ENCODE results near the gene TATDN3.
"Not testable (repeated sequence)": the region's sequence is repeated elsewhere in the genome, so short reads cannot be mapped to it uniquely, and the experiment has no call there.

The TATDN3 gene

DNA sequence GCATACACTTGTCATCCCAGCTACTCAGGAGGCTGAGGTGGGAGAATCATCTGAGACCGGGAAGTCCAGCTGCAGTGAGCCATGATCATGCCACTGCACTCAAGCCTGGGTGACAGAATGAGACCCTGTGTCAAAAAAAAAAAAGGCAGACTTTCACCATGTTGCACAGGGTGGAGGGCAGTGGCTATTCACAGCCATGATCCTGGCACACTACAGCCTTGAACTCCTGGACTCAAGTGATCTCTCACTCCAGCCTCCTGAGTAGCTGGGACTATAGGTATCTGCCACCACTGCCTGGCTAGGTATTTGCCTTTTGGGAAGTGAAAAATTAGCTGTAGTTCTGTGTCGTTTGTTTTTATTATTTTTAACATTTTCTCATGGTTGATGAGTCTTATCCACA is 36.7 kb downstream of the TATDN3 start:
- Mint-ChIP-seq H3K4me1 (ENCODE audit: low read depth) (no peaks in the 10 kb centered on the region), H3K4me3 (no peak overlapping the region), H3K27ac (no peak overlapping the region), H3K9me3 (peaks cover 21% of the 10 kb centered on the region), H3K27me3 (peaks cover 6% of the 10 kb centered on the region), H3K36me3 (ENCODE audit: low read depth) (peaks cover 10% of the 10 kb centered on the region)
- no peak for DNase-seq

DNA sequence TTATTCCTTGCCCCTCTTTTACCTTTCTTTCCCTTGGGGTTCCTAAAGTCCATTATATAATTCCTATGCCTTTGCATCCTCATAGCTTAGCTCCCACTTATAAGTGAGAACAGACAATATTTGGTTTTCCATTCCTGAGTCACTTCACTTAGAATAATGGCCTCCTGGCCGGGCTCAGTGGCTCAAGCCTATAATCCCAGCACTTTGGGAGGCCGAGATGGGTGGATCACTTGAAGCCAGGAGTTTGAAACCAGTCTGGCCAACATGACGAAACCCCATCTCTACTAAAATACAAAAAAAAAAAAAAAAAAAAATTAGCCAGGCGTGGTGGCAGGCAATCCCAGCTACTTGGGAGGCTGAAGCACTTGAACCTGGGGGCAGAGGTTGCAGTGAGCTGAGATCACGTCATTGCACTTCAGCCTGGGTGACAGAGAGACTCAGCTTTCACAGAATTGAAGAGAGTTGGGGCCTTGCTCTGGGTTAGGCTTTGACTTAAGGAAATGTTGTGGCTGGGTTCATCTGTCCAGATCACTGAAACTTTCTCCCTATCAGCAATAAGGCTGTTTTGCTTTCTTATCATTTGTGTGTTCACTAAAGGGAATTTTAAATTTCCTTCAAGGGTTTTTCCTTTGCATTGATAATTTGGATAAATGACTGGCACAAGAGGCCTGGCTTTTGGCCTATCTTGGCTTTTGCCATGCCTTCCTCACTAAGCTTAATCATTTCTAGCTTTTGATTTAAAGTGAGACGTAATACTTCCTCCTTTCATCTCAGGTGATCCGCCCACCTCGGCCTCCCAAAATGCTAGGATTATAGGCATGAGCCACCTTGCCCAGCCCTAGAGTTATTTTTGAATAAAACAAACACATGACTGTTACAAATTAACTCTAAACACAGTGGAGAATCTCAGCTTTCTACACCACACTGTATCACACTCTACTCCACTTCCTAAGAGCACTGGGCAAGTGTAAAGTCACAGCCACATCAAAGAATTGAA is 41.8 kb downstream of the TATDN3 start:
- not testable (repeated sequence) for H3K27ac Mint-ChIP-seq; H3K4me1 Mint-ChIP-seq (ENCODE audit: low read depth); H3K9me3 Mint-ChIP-seq; H3K27me3 Mint-ChIP-seq; H3K4me3 Mint-ChIP-seq; DNase-seq; H3K36me3 Mint-ChIP-seq (ENCODE audit: low read depth)

DNA sequence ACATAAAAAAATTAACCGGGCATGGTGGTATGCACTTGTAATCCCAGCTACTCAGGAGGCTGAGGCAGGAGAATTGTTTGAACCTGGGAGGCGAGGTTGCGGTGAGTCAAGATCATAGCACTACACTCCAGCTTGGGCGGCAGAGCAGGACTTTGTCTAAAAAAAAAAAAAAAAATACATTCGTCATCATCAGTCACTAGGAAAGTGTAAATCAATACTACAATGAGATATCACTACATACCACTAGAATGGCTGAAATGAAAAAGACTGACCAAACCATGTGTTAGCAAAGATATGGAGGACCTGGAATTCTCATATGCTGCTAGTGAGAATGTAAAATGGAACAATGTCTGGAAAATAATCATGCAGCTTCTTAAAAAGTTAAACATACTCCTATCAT is 46.5 kb downstream of the TATDN3 start:
- Mint-ChIP-seq H3K27me3 (no peaks in the 10 kb centered on the region), H3K4me1 (ENCODE audit: low read depth) (peaks cover 6% of the 10 kb centered on the region), H3K36me3 (ENCODE audit: low read depth) (no peaks in the 10 kb centered on the region), H3K4me3 (no peak overlapping the region), H3K9me3 (no peaks in the 10 kb centered on the region), H3K27ac (no peak overlapping the region)
- no peak for DNase-seq

DNA sequence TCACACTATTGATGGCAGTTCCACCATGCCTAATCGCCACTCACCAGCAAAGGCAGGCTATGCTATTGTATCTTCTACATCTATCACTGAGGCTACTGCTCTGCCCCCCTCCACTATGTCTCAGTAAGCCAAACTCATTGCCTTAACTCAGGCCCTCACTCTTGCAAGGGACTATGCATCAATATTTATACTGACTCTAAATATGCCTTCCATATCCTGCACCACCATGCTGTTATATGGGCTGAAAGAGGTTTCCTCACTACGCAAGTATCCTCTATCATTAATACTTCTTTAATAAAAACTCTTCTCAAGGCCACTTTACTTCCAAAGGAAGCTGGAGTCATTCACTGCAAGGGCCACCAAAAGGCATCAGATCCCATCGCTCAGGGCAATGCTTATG is 52.8 kb downstream of the TATDN3 start:
- not testable (repeated sequence) for H3K27me3 Mint-ChIP-seq; DNase-seq; H3K4me3 Mint-ChIP-seq; H3K27ac Mint-ChIP-seq; H3K4me1 Mint-ChIP-seq (ENCODE audit: low read depth); H3K9me3 Mint-ChIP-seq; H3K36me3 Mint-ChIP-seq (ENCODE audit: low read depth)

DNA sequence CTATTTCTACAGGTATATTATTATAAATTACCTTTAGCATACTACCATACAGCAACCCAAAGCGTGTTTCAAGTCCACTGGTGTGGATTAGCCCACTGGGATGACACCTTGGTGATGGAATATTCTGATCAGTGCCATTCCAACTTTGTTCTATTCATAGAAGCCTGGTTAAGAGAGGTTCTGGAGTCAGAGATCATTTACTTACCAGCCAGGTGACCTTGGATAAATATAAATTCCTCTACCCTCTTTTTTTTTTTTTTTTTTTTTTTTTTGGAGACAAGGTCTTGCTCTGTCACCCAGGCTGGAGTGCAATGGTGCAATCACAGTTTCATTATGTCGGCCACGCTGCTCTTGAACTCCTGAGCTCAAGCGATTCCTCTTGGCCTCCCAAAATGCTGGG is 55.9 kb downstream of the TATDN3 start, which contains the start of gene SPATA45:
Gene SPATA45 (minus strand): TSS at position 101 of the 400 bp plus-strand sequence. CDS start 11,500 bp downstream, outside the sequence.
- Mint-ChIP-seq H3K27ac (no peak within 1 kb of the TSS), H3K9me3 (peaks cover 3% of the 10 kb centered on the region), H3K27me3 (no peaks in the 10 kb centered on the region), H3K4me1 (ENCODE audit: low read depth) (no peaks in the 10 kb centered on the region), H3K36me3 (ENCODE audit: low read depth) (peaks cover 7% of the 10 kb centered on the region), H3K4me3 (no peak within 1 kb of the TSS)
- no peak for DNase-seq

DNA sequence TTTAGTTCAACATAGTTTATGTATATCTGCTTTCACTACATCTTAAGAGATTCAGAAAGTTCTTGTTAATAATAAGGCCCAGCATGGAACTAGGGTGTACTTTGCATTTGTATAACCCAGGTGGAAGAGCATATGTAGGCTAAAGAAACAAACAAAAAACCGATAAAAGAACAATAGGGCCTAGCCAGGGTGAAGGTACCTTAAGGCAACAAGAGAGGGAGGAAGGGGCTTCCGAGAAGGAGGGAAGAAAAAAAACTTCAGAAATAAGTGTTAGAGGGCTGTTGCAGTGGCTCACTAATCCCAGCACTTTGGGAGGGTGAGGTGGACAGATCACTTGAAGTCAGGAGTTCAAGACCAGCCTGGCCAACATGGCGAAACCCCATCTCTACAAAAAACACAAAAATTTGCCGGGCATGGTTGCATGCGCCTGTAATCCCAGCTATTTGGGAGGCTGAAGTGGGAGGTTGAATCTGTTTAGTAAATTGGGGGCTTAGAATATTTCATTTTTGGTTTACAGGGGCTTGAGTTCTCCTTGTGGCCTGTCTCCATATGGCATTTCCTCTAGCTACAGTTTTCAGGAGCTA is 60.5 kb downstream of the TATDN3 start:
- Mint-ChIP-seq H3K9me3 (peaks cover 3% of the 10 kb centered on the region), H3K27ac (no peak overlapping the region), H3K4me3 (no peak overlapping the region), H3K4me1 (ENCODE audit: low read depth) (peaks cover 10% of the 10 kb centered on the region), H3K36me3 (ENCODE audit: low read depth) (peaks cover 17% of the 10 kb centered on the region), H3K27me3 (no peaks in the 10 kb centered on the region)
- DNase-seq = no peak

DNA sequence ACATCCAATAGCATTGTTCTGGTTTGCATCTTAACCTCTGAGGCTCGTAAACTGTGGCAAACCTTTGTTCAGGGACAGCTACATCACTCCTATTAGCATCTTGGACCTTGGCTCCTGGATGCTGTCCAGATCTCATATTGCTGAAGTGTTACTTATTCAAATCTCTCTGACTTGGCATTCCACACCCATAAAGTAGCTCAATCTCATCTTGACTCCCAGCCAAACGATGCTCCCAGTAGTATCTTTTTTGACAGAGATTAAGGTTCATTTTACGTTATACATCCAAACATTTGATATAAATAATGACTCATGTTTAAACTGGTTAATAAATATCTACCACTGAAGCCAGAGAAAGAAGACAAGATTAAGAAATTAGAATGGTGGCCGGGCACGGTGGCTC is 62.0 kb downstream of the TATDN3 start:
- H3K36me3 Mint-ChIP-seq (ENCODE audit: low read depth) = peaks cover 25% of the 10 kb centered on the region
- peaks cover 3% of the 10 kb centered on the region for H3K9me3 Mint-ChIP-seq
- H3K4me3 Mint-ChIP-seq = no peak overlapping the region
- H3K27ac Mint-ChIP-seq = no peak overlapping the region
- no peak for DNase-seq
- no peaks in the 10 kb centered on the region for H3K27me3 Mint-ChIP-seq
- H3K4me1 Mint-ChIP-seq (ENCODE audit: low read depth) = peaks cover 12% of the 10 kb centered on the region

DNA sequence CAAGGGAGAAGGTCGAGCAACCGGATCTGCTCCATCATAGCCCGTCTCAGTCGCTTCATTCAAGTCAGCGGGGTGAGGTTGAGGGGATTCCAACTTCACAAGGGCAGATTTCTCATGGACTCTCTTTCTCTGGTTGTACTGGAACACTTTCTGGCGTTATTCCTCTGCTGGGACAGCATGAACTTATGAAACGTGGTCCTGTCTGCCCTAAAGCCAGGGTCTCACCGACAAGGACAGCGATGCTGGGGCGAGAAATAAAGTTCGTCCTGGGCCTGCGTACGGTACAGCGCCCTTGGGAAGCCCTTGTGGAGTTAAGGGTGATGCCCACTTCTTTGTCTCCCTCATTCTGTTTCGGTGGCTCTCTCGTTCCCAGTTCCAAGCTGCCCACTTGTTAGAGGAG is 65.1 kb downstream of the TATDN3 start:
- H3K27me3 Mint-ChIP-seq = no peaks in the 10 kb centered on the region
- peaks cover 32% of the 10 kb centered on the region for H3K36me3 Mint-ChIP-seq (ENCODE audit: low read depth)
- DNase-seq = no peak
- H3K27ac Mint-ChIP-seq = peak overlapping the region; percentile 26
- H3K4me1 Mint-ChIP-seq (ENCODE audit: low read depth) = peaks cover 17% of the 10 kb centered on the region
- H3K4me3 Mint-ChIP-seq = no peak overlapping the region
- peaks cover 3% of the 10 kb centered on the region for H3K9me3 Mint-ChIP-seq

DNA sequence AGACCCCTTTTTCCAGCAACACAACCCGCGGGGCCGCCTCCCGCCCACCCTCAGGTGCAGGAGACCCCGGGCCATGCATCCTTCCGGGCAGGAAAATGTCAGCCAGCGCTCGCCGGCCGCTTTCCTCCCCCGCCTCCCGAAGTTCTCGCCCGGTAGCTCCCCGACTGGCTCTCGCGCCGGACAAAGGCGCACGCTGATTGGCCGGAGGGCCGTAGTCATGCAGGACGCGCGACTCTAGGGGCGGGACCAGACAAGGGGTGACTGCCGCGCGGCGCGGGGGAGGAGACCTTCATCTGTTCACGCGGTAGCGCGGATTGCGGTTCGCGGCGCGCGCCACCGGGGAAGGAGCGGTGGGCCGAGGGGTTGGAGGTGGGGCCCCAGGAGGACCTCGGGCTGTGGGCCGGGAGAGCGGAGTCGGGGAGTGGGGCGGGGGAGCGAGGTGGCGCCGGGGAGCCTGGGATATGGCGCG is 66.3 kb downstream of the TATDN3 start, which contains the start of gene FLVCR1:
Gene FLVCR1 (plus strand): TSS at position 284 of the 469 bp plus-strand sequence. CDS start 178 bp downstream, at position 462.
- no peaks in the 10 kb centered on the region for H3K27me3 Mint-ChIP-seq
- H3K9me3 Mint-ChIP-seq = no peaks in the 10 kb centered on the region
- peak within 1 kb of the TSS; percentile 97 for H3K27ac Mint-ChIP-seq
- no peak within 1 kb of the TSS for H3K4me3 Mint-ChIP-seq
- DNase-seq = peak; percentile 95
- peaks cover 24% of the 10 kb centered on the region for H3K36me3 Mint-ChIP-seq (ENCODE audit: low read depth)
- peaks cover 17% of the 10 kb centered on the region for H3K4me1 Mint-ChIP-seq (ENCODE audit: low read depth)

DNA sequence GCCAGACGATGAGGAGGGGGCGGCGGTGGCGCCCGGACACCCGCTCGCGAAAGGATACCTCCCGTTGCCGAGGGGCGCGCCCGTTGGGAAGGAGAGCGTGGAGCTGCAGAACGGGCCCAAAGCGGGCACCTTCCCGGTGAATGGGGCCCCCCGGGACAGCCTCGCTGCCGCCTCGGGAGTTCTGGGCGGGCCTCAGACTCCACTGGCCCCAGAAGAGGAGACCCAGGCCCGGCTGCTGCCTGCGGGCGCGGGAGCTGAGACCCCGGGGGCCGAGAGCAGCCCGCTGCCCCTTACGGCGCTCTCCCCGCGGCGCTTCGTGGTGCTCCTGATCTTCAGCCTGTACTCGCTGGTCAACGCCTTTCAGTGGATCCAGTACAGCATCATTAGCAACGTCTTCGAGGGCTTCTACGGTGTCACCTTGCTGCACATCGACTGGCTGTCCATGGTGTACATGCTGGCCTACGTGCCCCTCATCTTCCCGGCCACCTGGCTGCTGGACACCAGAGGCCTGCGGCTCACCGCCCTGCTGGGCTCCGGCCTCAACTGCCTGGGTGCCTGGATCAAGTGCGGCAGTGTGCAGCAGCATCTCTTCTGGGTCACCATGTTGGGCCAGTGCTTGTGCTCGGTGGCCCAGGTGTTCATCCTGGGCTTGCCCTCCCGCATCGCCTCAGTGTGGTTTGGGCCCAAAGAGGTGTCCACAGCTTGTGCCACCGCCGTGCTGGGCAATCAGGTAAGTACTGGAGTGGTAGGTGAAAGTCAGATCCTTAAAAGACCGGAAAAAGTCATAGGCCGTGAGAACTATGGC is 67.0 kb downstream of the TATDN3 start:
- DNase-seq = no peak
- Mint-ChIP-seq H3K4me3 (no peak overlapping the region), H3K9me3 (no peaks in the 10 kb centered on the region), H3K27ac (peak overlapping the region; percentile 97), H3K27me3 (no peaks in the 10 kb centered on the region), H3K4me1 (ENCODE audit: low read depth) (peaks cover 18% of the 10 kb centered on the region), H3K36me3 (ENCODE audit: low read depth) (peaks cover 23% of the 10 kb centered on the region)

DNA sequence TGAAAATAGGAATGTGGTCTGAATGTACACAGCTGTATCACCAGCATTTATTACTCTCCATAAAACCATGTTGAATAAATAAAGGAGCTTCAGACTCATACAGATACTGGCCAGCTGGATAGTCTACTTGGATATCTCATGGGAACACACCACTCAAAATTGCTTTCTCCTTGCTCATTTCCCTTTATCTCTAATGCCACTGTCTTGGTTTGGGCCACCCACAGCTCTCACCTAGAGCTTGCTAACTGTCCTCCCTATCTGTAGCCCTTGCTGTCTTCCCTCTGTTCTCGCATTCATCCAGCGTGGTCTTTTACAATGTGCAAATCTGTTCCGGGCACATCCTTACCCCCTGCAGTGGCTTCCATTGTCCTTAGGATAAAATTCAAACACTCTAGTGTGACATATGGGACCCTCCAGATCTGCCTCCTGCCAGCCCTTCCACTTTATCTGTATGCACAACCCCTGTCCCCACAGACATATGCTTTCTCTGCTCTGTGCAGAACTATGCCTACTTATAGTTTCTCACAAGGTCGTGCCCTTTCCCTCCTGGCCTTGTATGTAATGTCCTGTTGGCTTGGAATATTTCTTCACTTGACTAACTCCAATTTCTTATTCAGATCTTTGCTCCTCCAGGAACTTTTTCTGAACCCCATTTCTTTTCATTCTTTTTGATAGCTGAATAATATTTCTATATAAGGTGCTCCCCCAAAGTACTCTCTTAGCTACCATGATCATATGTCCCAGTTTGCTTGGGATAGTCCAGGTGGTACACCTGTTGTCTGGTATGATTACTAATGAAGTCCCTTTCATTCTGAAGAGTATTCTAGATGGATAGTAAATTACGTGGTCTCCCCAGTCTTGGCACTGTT is 69.3 kb downstream of the TATDN3 start:
- no peak for DNase-seq
- Mint-ChIP-seq H3K9me3 (no peaks in the 10 kb centered on the region), H3K4me1 (ENCODE audit: low read depth) (peaks cover 24% of the 10 kb centered on the region), H3K36me3 (ENCODE audit: low read depth) (peaks cover 33% of the 10 kb centered on the region), H3K27ac (no peak overlapping the region), H3K4me3 (no peak overlapping the region), H3K27me3 (no peaks in the 10 kb centered on the region)

DNA sequence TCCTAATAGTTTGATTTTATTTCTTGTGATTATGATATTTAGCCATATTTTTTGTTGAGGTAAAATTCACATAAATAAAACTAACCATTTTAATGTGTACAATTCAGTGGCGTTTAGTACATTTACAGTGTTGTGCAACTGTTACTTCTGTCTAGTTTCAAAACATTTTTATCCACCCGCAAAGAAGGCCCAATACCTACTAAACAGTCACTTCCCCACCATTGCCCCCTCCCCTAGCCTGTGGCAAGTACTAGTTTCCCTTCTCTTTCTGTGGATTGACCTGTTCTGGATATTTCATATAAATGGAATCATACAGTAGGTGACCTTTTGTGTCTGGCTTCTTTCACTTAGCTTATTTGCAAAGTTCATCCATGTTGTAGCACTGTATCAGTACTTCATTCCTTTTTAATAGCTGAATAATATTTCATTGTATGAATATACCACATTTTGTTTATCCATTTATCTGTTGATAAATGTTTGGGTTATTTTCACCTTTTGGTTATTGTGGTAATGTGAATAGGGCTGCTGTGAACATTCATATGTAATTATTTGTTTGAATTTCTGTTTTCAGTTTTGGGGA is 70.5 kb downstream of the TATDN3 start:
- Mint-ChIP-seq H3K36me3 (ENCODE audit: low read depth) (peaks cover 44% of the 10 kb centered on the region), H3K27ac (no peak overlapping the region), H3K9me3 (no peaks in the 10 kb centered on the region), H3K27me3 (no peaks in the 10 kb centered on the region), H3K4me3 (no peak overlapping the region), H3K4me1 (ENCODE audit: low read depth) (peaks cover 15% of the 10 kb centered on the region)
- no peak for DNase-seq

DNA sequence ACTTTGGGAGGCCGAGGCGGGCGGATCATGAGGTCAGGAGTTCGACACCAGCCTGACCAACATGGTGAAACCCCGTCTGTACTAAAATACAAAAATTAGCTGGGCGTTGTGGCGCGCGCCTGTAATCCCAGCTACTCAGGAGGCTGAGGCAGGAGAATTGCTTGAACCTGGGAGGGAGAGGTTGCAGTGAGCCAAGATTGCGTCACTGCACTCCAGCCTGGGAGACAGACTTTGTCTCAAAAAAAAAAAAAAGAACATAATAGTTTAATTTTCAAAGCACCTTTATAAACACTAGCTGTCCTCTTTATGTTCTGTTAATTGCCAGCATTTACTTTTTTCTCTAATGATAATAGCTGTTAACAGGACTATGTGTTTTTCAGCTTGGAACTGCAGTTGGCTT is 71.7 kb downstream of the TATDN3 start:
- Mint-ChIP-seq H3K4me1 (ENCODE audit: low read depth) (peaks cover 13% of the 10 kb centered on the region), H3K36me3 (ENCODE audit: low read depth) (peaks cover 41% of the 10 kb centered on the region)
- DNase-seq, H3K9me3 Mint-ChIP-seq, H3K27ac Mint-ChIP-seq, H3K4me3 Mint-ChIP-seq, H3K27me3 Mint-ChIP-seq: not testable (repeated sequence)
